ENCODE results near the gene WDCP. TPM values are rescaled to one million over a fixed set of nuclear protein-coding genes. Genes with fewer than 3 reads are reported as not detected.
"Not testable (repeated sequence)": the region's sequence is repeated elsewhere in the genome, so short reads cannot be mapped to it uniquely, and the experiment has no call there.

WDCP gene, protein sequence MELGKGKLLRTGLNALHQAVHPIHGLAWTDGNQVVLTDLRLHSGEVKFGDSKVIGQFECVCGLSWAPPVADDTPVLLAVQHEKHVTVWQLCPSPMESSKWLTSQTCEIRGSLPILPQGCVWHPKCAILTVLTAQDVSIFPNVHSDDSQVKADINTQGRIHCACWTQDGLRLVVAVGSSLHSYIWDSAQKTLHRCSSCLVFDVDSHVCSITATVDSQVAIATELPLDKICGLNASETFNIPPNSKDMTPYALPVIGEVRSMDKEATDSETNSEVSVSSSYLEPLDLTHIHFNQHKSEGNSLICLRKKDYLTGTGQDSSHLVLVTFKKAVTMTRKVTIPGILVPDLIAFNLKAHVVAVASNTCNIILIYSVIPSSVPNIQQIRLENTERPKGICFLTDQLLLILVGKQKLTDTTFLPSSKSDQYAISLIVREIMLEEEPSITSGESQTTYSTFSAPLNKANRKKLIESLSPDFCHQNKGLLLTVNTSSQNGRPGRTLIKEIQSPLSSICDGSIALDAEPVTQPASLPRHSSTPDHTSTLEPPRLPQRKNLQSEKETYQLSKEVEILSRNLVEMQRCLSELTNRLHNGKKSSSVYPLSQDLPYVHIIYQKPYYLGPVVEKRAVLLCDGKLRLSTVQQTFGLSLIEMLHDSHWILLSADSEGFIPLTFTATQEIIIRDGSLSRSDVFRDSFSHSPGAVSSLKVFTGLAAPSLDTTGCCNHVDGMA
- total RNA-seq, result 10 to 100 TPM; 16.3 to 21.8 TPM

DNA sequence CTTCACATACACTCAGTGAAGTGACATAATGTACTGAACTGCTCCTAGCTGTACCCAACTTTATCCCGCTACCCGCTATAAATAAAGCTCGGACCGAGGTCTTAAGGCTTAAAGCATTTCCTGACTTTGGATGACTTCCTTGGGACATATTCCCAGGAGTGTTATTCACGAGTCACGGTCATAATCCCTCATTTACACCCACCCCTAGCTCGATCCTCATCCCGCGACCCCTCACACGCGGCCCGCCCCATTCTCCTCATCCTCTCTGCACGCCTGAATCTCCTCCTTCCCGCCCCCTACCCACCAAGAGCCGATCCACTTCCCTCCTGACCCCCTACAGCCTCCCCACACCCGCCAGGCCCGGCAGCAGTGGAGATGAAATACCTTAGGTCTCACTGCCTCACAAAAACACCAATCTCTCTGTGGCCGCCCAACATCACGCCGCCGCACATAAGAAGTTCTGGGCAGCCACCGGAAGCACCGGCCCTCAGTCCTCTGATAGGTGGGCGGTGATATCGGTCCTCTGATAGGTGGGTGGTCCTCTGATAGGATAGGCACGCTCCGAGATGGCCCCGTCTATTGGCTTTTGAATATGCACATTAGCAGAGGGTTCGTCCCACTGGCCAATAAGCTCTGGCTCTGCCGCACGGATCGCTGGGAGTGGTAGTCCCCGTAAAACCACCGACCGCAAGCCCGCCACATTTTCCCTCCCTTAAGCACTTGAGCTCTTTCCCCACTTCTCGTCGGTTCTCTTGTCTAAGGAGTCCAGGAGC is at the start of gene WDCP:
Gene WDCP (minus strand): TSS at position 462 of the 773 bp plus-strand sequence. CDS start 7,897 bp downstream, outside the sequence.
- DNase-seq, result peak; percentile 97
- Mint-ChIP-seq H3K27me3 (peaks cover 2% of the 10 kb centered on the region), H3K27ac (peak within 1 kb of the TSS; percentile 94), H3K4me1 (peaks cover 29% of the 10 kb centered on the region), H3K36me3 (ENCODE audit: low read depth) (peaks cover 2% of the 10 kb centered on the region), H3K9me3 (no peaks in the 10 kb centered on the region), H3K4me3 (peak within 1 kb of the TSS; percentile 92)
- ChIA-PET CTCF (interaction anchor here (0.6 to 1.5 kb wide), 7 partner anchors 26 to 375 kb away, joined by 3 to 10 read pairs (median 3); partner anchors contain the start of genes ATAD2B, SF3B6 and TP53I3), POLR2A (interaction anchor here (0.6 to 0.9 kb wide), 2 partner anchors 29 to 218 kb away, joined by 5 read pairs; partner anchors contain the start of gene SF3B6)

DNA sequence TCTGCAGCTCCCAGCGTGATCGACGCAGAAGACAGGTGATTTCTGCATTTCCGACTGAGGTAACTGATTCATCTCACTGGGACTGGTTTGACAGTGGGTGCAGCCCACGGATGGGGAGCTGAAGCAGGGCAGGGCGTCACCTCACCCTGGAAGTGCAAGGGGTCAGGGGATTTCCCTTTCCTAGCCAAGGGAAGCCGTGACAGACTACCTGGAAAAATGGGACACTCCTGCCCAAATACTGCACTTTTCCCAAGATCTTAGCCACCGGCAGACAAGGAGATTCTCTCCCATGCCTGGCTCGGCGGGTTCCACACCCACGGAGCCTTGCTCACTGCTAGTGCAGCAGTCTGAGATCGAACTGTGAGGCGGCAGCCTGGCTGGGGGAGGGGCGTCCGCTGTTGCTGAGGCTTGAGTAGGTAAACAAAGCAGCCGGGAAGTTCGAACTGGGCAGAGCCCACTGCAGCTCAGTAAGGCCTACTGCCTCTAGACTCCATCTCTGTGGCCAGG is 48.0 kb upstream of the WDCP start:
- H3K27ac Mint-ChIP-seq; H3K4me1 Mint-ChIP-seq; H3K4me3 Mint-ChIP-seq; DNase-seq; H3K27me3 Mint-ChIP-seq; POLR2A ChIA-PET; H3K36me3 Mint-ChIP-seq (ENCODE audit: low read depth); H3K9me3 Mint-ChIP-seq: not testable (repeated sequence)
- CTCF ChIA-PET, result interaction anchor here (1.3 to 4.0 kb wide), 2 partner anchors 11 to 168 kb away, joined by 4 to 10 read pairs; partner anchors contain the start of gene TP53I3

DNA sequence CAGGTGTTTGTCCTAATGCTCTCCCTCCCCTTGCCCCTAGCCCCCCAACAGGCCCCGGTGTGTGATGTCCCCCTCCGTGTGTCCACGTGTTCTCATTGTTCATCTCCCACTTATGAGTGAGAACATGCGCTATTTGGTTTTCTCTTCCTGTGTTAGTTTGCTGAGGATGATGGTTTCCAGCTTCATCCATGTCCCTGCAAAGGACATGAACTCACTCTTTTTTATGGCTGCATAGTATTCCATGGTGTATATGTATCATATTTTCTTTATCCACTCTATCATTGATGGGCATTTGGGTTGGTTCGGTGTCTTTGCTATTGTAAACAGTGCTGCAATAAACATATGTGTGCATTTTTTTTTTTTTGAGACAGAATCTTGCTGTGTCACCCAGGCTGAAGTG is 46.1 kb upstream of the WDCP start:
- CTCF ChIA-PET, result interaction anchor here (4.0 kb wide), 1 partner anchor 9 kb away, joined by 10 read pairs; the partner anchor contains the start of gene TP53I3
- POLR2A ChIA-PET, result not testable (repeated sequence)

DNA sequence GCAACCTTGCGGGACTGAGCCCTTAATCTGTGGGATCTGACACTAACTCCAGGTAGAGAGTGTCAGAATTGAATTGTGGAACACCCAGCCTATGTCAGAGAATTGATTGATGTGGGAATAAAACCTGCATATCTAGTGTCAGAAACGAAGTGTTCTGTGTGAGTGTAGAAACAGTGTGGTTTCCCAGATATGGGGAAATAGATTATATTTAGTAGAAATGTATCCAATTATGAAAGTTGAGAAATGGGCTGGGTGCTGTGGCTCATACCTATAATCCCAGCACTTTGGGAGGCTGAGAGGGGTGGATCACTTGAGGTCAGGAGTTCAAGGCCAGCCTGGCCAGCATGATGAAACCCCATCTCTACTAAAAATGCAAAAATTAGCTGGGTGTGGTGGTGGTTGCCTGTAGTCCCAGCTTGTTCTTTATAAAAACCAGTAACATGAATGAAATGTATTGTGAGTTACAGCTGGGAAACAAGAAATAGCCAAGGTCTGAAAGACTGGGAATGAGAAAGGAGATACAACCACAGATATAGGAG is 41.7 kb upstream of the WDCP start:
- Mint-ChIP-seq H3K36me3 (ENCODE audit: low read depth) (peaks cover 4% of the 10 kb centered on the region), H3K4me3 (no peak overlapping the region), H3K27ac (no peak overlapping the region), H3K9me3 (no peaks in the 10 kb centered on the region), H3K27me3 (no peaks in the 10 kb centered on the region), H3K4me1 (peaks cover 10% of the 10 kb centered on the region)
- ChIA-PET POLR2A (no interaction called here), CTCF (no interaction called here)
- no peak for DNase-seq

More for the DNA sequence above, 46.1 kb upstream of the WDCP start:
- peaks cover 11% of the 10 kb centered on the region for H3K36me3 Mint-ChIP-seq (ENCODE audit: low read depth)
- H3K4me1 Mint-ChIP-seq, H3K4me3 Mint-ChIP-seq, H3K9me3 Mint-ChIP-seq, H3K27ac Mint-ChIP-seq, DNase-seq, H3K27me3 Mint-ChIP-seq: not testable (repeated sequence)

DNA sequence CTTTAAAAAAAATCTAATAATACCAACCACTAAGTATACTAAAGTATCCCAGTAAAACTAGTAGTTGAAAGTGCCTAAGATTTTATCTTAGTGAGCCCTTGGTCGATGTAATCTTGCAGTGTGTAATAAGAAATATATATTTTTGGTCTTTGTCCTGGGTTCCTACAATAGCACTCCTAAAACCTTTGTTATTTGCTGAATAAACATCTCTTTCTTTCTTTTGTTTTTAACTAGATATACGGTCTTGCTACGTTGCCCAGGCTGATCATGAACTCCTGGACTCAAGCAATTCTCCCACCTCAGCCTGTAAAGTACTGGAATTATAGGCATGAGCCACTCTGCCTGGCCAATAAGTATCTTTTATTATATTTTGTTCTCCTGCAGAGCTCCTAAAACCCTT is 39.8 kb upstream of the WDCP start:
- ChIA-PET POLR2A (no interaction called here), CTCF (no interaction called here)
- Mint-ChIP-seq H3K4me3 (no peak overlapping the region), H3K36me3 (ENCODE audit: low read depth) (peaks cover 6% of the 10 kb centered on the region), H3K9me3 (no peaks in the 10 kb centered on the region), H3K27me3 (no peaks in the 10 kb centered on the region), H3K27ac (no peak overlapping the region), H3K4me1 (peaks cover 18% of the 10 kb centered on the region)
- no peak for DNase-seq

DNA sequence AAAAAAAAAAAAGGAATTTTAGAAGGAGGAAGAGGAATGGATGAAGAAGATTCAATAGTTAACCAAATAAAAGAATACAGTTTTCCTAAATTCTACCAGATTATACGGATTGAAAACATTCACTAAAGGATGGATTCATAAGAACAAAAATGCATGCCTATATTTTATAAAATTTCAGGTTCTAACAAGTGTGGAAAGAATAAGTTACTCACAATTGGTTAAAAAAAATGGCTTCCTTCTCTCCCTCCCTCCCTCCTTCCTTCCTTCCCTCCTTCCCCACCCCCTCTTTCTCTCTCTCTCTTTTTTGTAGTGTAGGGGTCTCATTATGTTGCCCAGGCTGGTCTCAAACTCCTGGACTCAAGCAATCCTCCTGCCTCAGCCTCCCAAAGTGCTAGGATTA is 39.0 kb upstream of the WDCP start:
- CTCF ChIA-PET, result no interaction called here
- peaks cover 6% of the 10 kb centered on the region for H3K36me3 Mint-ChIP-seq (ENCODE audit: low read depth)
- no peak overlapping the region for H3K4me3 Mint-ChIP-seq
- peaks cover 18% of the 10 kb centered on the region for H3K4me1 Mint-ChIP-seq
- no peak for DNase-seq
- no peak overlapping the region for H3K27ac Mint-ChIP-seq
- POLR2A ChIA-PET, result no interaction called here
- no peaks in the 10 kb centered on the region for H3K9me3 Mint-ChIP-seq
- no peaks in the 10 kb centered on the region for H3K27me3 Mint-ChIP-seq

DNA sequence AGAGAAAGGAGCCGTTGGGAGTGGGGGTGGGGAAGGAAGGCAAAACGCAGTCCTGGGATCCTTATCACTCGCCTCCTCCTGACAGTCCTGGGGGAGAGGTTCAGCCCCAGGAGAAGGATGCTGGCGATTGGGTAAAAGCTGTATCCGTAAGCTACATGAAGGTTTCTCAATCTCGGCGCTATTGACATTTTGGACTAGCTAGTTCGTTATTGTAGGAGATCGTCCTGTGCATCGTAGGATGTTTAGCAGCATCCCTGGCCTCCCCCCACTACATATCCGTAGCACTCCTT is 38.0 kb upstream of the WDCP start:
- ChIA-PET POLR2A (no interaction called here), CTCF (interaction anchor here (0.5 to 2.6 kb wide), 5 partner anchors 9 to 261 kb away, joined by 3 to 20 read pairs (median 7); partner anchors contain the start of genes ATAD2B and SF3B6)
- Mint-ChIP-seq H3K36me3 (ENCODE audit: low read depth) (peaks cover 6% of the 10 kb centered on the region), H3K27me3 (no peaks in the 10 kb centered on the region), H3K27ac (no peak overlapping the region), H3K4me3 (peak overlapping the region; percentile 82), H3K4me1 (peaks cover 18% of the 10 kb centered on the region), H3K9me3 (no peaks in the 10 kb centered on the region)
- DNase-seq, result no peak

DNA sequence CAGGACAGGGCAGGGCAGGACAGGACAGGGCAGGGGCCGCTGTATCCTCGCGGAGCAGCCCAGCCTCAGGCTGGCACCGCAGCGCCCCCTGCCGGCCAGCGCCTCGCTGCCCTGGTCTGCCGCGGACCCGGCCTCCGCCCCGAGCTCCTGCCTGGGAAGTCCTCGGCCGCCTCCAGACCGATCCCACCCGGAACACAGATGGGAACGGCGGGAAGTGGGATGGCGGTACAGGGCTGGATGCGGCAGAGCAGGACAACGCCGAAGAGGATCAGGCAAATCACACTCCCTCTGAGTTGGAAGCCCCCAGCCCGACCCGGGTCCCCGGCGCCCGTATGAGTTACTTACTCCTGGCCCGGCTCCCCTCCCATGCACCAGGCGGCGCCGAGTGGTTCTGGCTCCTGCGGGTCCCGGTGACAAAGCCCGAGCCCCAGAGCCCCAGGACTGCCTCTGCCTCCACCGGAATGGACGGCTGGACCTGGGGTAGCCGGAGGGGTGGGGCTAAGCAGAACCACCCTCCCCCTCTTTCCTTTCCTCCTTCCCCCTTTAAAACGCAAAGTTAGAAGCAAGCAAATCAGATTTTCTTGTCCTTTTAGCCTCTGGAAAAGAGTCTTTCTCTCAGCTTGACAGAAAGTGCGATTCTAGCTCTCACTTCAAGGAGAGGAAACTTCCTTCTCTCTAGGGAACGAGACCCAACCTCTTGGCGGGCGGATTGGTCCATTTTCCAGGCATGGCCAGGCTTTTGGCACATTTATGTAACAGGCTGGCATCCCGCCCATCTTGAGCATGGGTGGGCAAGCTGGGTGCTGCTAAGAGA is 37.4 kb upstream of the WDCP start, which contains the start of gene TP53I3:
Gene TP53I3 (minus strand): TSS at position 449 of the 814 bp plus-strand sequence. CDS start 508 bp downstream, outside the sequence.
- ChIA-PET POLR2A (interaction anchor here (1.1 kb wide), 1 partner anchor 158 kb away, joined by 6 read pairs; the partner anchor contains the start of gene ATAD2B), CTCF (interaction anchor here (0.5 to 2.6 kb wide), 26 partner anchors 8 to 990 kb away, joined by 3 to 20 read pairs (median 4); partner anchors contain the start of genes ATAD2B, PFN4, SF3B6 and UBXN2A)
- peak; percentile 77 for DNase-seq
- peak within 1 kb of the TSS; percentile 82 for H3K4me3 Mint-ChIP-seq
- H3K27me3 Mint-ChIP-seq, result no peaks in the 10 kb centered on the region
- H3K4me1 Mint-ChIP-seq, result peaks cover 18% of the 10 kb centered on the region
- peaks cover 6% of the 10 kb centered on the region for H3K36me3 Mint-ChIP-seq (ENCODE audit: low read depth)
- H3K27ac Mint-ChIP-seq, result peak within 1 kb of the TSS; percentile 89
- no peaks in the 10 kb centered on the region for H3K9me3 Mint-ChIP-seq

DNA sequence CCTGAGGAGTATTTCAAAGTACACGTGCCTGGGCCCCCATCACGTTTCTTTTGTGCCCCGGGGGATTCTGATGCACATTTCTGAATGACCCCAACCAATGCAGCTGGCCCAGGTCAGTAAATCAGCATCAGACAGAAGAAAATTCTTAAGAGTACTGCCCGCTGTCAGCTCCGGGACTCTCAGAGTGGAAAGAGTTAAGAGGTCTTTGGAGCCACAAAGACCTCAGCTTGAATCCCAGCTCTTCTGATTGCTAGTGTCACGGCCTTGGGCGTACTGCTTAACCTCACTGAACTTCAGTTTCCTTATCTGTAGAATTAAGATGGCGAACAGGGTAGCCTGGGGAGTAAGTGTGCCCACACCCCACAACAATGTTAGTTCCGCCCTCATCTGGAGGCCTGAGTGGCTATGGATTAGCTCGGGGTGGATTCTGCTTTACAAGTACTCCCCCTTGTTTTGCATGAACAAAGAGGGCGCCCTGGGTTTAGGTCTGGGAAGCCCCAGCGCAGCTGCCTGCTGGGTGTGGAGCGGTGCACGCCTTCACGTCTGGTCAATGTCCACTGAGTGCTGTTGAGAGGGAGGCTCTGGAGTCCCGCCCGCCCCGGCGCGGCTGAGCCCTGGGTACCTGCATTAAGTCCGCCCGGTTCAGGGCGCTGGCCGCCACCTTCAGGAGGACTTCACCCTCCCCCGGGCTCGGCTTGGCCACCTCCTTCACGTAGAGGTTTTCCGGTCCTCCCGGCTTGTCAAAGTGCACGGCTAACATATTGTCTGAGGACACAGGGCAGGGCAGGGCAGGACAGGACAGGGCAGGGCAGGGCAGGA is 36.6 kb upstream of the WDCP start:
- no peaks in the 10 kb centered on the region for H3K9me3 Mint-ChIP-seq
- CTCF ChIA-PET, result interaction anchor here (0.6 to 2.6 kb wide), 25 partner anchors 8 to 911 kb away, joined by 3 to 20 read pairs (median 4); partner anchors contain the start of genes ATAD2B, PFN4, SF3B6 and UBXN2A
- POLR2A ChIA-PET, result interaction anchor here (1.1 kb wide), 1 partner anchor 157 kb away, joined by 6 read pairs; the partner anchor contains the start of gene ATAD2B
- H3K27me3 Mint-ChIP-seq, result no peaks in the 10 kb centered on the region
- peak overlapping the region; percentile 82 for H3K4me3 Mint-ChIP-seq
- DNase-seq, result peak; percentile 66
- peaks cover 18% of the 10 kb centered on the region for H3K4me1 Mint-ChIP-seq
- peak overlapping the region; percentile 89 for H3K27ac Mint-ChIP-seq
- H3K36me3 Mint-ChIP-seq (ENCODE audit: low read depth), result peaks cover 5% of the 10 kb centered on the region

DNA sequence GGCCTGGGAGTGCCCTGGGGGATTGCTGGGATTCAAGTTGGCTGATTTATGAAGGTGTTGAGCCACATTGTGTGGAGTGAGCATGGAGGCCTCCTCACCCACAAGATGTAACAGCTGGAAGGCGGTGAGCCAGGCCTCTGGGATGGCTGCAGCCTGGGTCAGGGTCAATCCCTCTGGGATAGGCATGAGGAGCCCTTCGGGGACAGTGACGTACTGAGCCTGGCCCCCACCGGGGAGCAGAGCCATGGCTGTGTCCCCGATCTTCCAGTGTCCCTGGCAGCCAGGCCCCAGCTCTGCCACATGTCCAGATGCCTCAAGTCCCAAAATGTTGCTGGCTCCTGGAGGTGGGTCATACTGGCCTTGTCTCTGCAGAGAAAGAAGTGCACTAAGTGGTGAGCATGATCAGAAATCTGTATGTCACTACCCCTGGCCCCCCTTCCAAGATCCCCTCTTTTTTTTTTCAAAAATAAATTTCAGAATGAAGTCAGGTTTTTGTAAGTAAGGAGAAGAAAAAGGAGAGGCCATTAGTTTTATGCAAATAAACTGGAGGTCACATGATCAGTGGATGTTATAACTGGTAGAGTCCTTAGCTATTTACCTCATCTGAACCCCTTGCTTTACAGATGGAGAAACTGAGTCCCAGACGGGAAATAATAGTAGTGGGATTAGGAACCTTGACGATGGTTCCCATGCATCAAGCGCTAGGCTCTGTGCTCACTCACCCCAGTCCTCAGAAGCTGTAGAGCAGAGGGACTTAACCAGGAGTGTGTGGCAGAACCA is 35.8 kb upstream of the WDCP start:
- DNase-seq, result no peak
- Mint-ChIP-seq H3K9me3 (no peaks in the 10 kb centered on the region), H3K4me3 (peak overlapping the region; percentile 82), H3K36me3 (ENCODE audit: low read depth) (peaks cover 2% of the 10 kb centered on the region), H3K27me3 (no peaks in the 10 kb centered on the region), H3K4me1 (peaks cover 20% of the 10 kb centered on the region), H3K27ac (peak overlapping the region; percentile 89)
- CTCF ChIA-PET, result interaction anchor here (0.6 to 2.6 kb wide), 16 partner anchors 10 to 269 kb away, joined by 3 to 20 read pairs (median 4); partner anchors contain the start of genes ATAD2B, PFN4 and WDCP
- POLR2A ChIA-PET, result no interaction called here
